AML-193 (cell line): ENCODE data around the gene CFAP107.
"Not testable (repeated sequence)": the region's sequence is repeated elsewhere in the genome, so short reads cannot be mapped to it uniquely, and the experiment has no call there.

ENCODE experiments used
- DNase-seq, 2 experiments: peaks; one replicate each; lab custom pipeline; 2025; lab: John Stamatoyannopoulos, UW

Gene CFAP107

DNA sequence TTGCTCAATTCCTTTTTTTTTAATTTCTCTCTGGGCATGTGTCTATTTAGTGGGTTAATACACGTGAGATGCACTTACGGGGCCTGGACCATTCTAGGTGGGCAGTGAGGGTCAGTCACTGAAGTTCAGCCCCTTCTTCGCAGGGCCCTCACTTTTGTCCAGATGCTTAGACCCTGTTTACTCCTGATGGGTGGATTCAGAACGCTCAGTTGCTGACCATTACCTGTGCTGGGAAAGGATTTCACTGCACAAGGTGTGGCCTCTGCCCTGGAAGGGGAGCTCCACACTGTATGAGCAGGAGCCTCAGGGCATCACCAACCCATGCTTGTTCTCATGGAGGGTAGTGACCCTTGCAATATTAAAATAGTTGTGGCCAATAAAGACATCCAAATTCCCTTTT lies 32.1 kb downstream of the CFAP107 start:
- DNase-seq = no peak

DNA sequence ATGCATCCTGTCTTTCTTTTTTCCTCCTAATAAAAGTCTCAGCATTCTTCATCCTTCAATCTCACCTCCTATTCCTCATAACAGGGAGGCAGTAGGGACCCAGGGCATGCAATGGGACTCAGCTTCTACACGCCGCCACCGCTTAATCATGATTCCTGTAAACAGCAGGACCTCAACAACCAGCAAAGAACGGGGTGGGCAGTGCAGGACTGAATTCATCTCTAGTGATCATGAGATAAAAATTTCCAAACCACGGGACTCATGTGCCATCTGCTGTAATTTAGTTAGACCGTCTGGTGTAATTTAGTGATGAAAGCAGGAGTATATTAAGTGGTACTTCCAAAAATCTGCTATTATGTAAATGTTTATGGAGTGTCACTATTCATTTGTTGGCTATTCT lies 32.9 kb downstream of the CFAP107 start:
- no peak for DNase-seq

DNA sequence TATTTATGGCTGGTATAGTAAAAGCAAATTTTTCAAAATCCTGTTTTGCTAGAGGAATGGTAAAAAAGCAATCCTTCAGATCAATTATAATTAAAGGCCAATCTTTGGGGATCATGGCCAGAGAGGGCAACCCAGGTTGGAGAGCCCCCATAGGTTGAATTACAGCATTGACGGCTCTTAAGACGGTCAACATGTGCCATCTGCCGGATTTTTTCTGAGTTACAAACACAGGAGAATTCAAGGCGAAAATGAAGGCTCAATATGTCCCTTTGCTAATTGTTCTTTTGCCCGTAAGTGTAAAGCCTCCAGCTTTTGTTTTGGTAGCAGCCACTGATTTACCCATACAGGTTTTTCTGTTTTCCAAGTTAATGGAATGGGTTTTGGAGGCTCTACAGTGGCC lies 35.5 kb downstream of the CFAP107 start:
- not testable (repeated sequence) for DNase-seq

DNA sequence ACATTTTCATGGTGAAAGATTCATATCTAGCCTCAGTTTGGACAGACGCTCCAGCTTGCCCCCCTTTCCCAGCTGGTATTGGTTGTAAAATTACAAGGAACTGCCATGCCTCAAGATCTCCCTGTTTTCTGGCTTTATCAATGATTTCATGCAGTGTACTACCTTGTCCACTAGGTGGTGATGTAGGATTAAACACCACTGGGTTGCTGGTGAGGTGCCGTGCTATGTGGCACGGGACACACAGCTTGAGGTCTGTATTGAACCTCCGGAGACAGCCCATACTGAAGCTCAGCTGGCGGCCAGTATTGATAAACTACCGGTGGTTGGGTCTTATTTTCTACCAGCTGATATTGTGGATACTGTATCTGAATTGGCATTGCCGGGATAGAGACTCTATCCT lies 37.8 kb downstream of the CFAP107 start:
- peak in 1 of 2 experiments; percentile 20 for DNase-seq

DNA sequence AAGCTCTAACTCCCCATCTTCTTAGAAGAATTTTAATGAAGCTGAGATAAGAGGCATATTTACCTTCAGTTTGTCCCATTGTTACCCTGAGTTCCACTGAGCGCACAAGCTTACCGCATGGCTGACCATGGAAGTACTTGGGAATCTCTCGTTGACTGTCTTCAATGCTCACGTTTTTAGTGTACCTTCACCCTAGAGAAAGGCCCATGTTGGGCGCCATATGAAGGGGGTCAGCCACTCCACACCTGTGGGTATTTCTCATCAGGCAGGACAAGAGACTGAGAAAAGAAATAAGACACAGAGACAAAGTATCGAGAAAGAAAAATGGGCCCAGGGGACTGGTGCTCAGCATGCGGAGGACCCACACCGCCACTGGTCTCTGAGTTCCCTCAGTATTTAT lies 38.7 kb downstream of the CFAP107 start:
- DNase-seq = not testable (repeated sequence)

DNA sequence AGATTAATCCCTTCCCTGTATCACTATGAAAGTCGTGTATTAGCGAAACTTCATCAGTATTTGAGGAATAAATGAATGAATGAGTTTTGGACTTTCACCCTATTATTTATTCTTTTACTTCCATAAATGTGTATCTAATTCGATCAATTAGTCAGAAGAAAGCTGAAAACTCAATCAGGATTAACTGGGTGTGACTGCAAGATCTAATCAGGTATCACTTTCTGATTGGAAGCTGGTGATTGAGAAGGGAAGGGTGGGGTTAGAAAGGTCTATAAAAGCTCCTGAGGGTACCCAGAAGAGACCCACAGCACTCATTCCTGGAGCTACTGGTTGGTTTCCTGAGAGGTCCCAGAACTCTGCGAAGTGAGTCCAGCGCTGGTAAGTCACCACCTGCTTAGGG lies 45.1 kb downstream of the CFAP107 start, which contains the start of gene PRAMEF1:
TSS of gene PRAMEF1 (plus strand) at position 301 of the 400 bp plus-strand sequence. CDS start 1,831 bp downstream, outside the sequence.
- not testable (repeated sequence) for DNase-seq

DNA sequence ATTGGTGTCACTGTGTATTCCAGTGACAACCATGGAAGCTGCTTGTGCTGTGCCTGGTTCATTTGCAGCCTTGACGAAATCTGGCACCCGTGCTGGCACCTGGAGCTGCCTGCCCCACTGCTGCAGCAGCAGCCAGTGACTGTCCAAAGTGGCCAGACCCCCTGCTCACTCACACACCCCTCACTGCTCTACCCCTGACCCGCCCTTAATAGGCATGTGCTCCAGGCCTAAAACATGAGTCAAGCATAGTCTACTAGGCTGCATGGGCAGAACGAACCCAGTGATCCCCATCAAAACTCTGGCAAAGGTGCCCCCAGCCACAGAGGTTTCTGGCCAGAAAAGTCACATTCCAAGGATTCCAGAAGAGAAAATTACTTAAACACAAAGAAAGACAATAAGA lies 52.9 kb downstream of the CFAP107 start:
- DNase-seq = no peak

DNA sequence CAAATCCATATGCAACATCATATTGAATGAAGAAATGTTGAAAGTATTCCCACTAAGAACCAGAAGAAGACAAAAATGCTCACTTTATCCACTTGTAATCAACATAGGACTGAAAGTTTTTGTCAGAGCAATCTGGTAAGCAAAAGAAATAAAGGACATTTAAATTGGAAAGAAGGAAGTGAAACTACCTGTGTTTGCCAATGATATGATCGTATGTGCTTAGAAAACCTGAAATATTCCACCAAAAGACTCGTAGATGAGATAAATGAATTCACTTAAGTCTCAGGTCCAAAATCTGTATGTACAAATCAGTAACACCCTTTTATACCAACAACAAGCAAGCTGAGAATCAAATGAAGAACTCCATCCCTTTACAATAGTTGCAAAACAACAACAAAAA lies 53.7 kb downstream of the CFAP107 start:
- no peak for DNase-seq

DNA sequence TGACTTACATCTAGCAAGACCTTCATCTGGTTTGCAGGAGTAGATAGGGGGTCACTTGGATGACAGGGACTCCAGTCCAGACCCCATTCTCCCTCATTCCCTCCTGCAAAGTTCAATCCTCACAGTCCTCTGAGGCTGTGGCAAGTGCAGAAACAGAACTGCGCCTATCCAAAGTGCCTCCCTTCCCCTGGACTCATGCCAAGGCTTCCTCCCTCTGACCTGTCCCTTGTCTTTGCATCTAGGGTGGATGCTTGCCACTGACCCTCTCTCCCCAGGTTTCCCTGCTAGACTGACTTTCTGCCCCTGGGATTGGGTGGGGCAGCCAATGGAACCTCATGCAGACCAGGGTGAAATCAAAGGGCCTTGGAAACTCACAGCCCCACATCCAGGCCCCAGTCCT lies 63.9 kb downstream of the CFAP107 start:
- DNase-seq = no peak

DNA sequence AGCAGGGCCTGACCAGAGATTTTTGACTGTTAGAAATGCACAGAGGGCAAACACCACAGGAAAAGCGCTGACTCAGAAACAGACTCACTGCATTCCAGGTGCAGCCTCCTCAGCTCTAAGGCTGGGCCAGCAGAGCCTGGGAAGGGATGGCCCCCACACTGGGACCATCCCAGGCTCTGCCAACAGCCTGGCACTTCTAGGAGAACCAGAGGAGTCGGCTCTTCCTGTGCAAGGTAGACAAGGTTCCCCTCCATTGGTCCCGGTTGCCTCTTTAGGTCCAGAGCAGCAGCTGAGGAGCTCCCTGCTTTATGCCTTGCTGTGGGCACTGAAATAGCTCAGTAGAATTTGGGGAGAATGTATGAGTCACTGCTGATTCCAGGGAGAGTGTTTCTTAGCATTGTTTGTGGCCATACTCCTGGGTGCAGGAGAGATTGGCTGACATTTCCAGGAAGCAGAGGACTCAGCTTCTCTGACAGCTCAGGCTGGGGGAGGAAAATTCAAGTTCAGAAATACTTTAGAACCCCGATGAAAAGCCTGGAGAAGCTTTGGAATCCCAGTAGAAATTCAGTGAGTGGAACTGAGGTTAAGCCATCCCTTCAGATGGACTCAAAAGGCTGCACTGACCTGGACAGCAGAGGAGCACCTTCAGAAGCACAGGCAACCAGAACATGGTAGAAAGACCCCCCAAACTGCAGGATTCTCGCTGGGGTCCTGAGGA lies 64.8 kb downstream of the CFAP107 start:
- DNase-seq = no peak

DNA sequence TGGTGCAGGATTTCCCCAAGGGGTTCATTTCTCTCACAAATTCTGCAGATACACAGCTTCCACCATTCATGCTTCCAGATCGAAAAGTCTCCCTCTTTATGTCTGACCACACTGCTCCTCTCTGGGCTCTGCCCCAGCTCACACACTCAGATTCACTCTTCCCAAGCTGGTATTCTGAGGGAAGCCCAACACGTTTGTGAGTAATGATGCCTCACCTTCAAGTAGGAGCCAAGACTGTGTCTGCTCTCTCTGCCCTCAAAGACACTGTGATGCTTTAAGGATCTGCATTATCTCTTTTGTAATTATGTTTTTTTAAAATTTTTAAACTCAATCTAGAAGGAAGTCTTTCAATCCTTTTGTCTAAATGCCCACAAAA lies 65.4 kb downstream of the CFAP107 start:
- DNase-seq = no peak
